HepG2 (cell line): ENCODE results near the gene IKZF3.

ENCODE experiments used
- EP300 ChIP-seq, 3 experiments: sonication (generic) in 1 of 3; formaldehyde crosslinking in 1 of 3; IDR thresholded peaks; 2 replicates each; pipeline versions ENCODE4 v1.5.1 to v1.6.1; 2011 to 2020; ENCODE audit warnings: low read depth in 2 of 3, low read length in 2 of 3, borderline replicate concordance in 1 of 3, improper control_type of control experiment in 1 of 3, mild to moderate bottlenecking in 1 of 3, missing genetic modification reagents in 1 of 3, moderate library complexity in 1 of 3
- PHF8 ChIP-seq: sonication (generic); formaldehyde crosslinking; IDR thresholded peaks from 2 replicates; pipeline ENCODE4 v1.5.0; 2020; ENCODE audit warnings: missing genetic modification reagents
- SIN3A ChIP-seq: IDR thresholded peaks from 2 replicates; pipeline ENCODE4 v1.6.1; 2011; ENCODE audit warnings: low read depth, mild to moderate bottlenecking, control low read depth, low read length, borderline replicate concordance
- SMARCE1 ChIP-seq: fragments of 450-650 bp; IDR thresholded peaks from 2 replicates; pipeline ENCODE4 v1.6.1; 2017; ENCODE audit warnings: borderline replicate concordance
- SRF ChIP-seq: IDR thresholded peaks from 2 replicates; pipeline ENCODE4 v1.6.1; 2011; ENCODE audit warnings: mild to moderate bottlenecking, low read depth, low read length, moderate library complexity
- ZNF10 ChIP-seq: sonication (generic); formaldehyde crosslinking; IDR thresholded peaks from 2 replicates; pipeline ENCODE4 v1.4.0; 2020; ENCODE audit warnings: mild to moderate bottlenecking, low read depth, missing genetic modification reagents, borderline replicate concordance
- ZNF24 ChIP-seq: fragments of 450-650 bp; IDR thresholded peaks from 2 replicates; pipeline ENCODE4 v1.6.1; 2017; ENCODE audit warnings: antibody characterized with exemption, mild to moderate bottlenecking
- ZNF558 ChIP-seq: sonication (generic); formaldehyde crosslinking; IDR thresholded peaks from 2 replicates; pipeline ENCODE4 v1.9.0; 2022; ENCODE audit warnings: mild to moderate bottlenecking, missing genetic modification reagents, borderline replicate concordance

DNA sequence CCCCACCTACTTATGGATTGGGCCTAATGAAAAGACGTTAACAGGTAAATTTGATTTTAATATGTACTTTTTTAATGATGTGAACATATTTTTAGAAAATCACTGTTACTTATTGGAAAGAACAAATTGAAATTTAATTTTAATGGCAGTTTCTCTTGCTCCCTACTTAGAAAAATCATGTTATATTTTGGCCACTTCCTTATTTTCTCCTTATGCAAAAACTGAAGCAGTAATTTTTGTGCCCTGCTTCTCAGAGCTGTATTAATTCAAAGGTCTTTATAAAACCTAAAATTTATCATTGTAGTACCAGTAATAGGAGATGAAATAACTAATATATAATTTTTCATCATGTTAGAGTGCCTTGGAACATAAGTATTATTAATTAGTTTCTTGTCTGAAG, 6.7 kb upstream of the IKZF3 start:
- TF ChIP-seq SIN3A (no peak), EP300 (IDR thresholded peaks at IDR 0.05; ENCODE audit: low read depth in 2 of 2, low read length in 2 of 2) (no peak), EP300 (CRISPR knock-in tag; IDR thresholded peaks at IDR 0.05; ENCODE audit: borderline replicate concordance) (no peak), SRF (no peak), PHF8 (no peak), ZNF10 (CRISPR knock-in tag) (no peak), ZNF558 (CRISPR knock-in tag) (no peak), SMARCE1 (no peak), ZNF24 (no peak)
